Neural cell (in vitro differentiated cells): Measurements from ENCODE around the gene MTCH1.
A peak's percentile ranks its signal among the peaks of the same experiment; 100 is the strongest.

Experiments
- EP300 ChIP-seq: fragments of 450-650 bp; conservative IDR thresholded peaks from 2 replicates; pipeline ENCODE4 v1.6.1; 2014; ENCODE audit warnings: antibody characterized with exemption, mild to moderate bottlenecking, moderate library complexity; ENCODE audit not compliant: poor library complexity, severe bottlenecking
- EZH2 ChIP-seq: fragments of 200-600, 300-800 bp; shearing (Covaris generic), sonication (generic); IDR thresholded peaks from 2 replicates; pipeline ENCODE4 v1.6.1; 2014; ENCODE audit warnings: antibody characterized with exemption, low read length, borderline replicate concordance, mild to moderate bottlenecking; ENCODE audit not compliant: insufficient read depth, poor library complexity, severe bottlenecking
- MXI1 ChIP-seq: fragments of 450-650 bp; conservative IDR thresholded peaks from 2 replicates; pipeline ENCODE4 v1.6.1; 2014; ENCODE audit warnings: antibody characterized with exemption, mild to moderate bottlenecking; ENCODE audit not compliant: poor library complexity, severe bottlenecking
- RAD21 ChIP-seq: fragments of 450-650 bp; conservative IDR thresholded peaks from 2 replicates; pipeline ENCODE4 v1.6.1; 2014; ENCODE audit warnings: antibody characterized with exemption, mild to moderate bottlenecking, moderate library complexity
- SMC3 ChIP-seq: fragments of 450-650 bp; conservative IDR thresholded peaks from 2 replicates; pipeline ENCODE4 v1.6.1; 2014; ENCODE audit warnings: antibody characterized with exemption, mild to moderate bottlenecking, moderate library complexity; ENCODE audit not compliant: poor library complexity
- TAF1 ChIP-seq: IDR thresholded peaks from 2 replicates; pipeline ENCODE4 v1.6.1; 2012; ENCODE audit warnings: low read depth
- TF ChIP-seq, protein P1 (sequence below): fragments of 450-650 bp; IDR thresholded peaks from 2 replicates; pipeline ENCODE4 v1.5.1; 2014; ENCODE audit warnings: antibody characterized with exemption, mild to moderate bottlenecking, moderate library complexity; ENCODE audit not compliant: poor library complexity, severe bottlenecking

GRCh38 chr6:36977470-36977941 is 8.5 kb downstream of the MTCH1 start:
- TF ChIP-seq, protein P1, sequence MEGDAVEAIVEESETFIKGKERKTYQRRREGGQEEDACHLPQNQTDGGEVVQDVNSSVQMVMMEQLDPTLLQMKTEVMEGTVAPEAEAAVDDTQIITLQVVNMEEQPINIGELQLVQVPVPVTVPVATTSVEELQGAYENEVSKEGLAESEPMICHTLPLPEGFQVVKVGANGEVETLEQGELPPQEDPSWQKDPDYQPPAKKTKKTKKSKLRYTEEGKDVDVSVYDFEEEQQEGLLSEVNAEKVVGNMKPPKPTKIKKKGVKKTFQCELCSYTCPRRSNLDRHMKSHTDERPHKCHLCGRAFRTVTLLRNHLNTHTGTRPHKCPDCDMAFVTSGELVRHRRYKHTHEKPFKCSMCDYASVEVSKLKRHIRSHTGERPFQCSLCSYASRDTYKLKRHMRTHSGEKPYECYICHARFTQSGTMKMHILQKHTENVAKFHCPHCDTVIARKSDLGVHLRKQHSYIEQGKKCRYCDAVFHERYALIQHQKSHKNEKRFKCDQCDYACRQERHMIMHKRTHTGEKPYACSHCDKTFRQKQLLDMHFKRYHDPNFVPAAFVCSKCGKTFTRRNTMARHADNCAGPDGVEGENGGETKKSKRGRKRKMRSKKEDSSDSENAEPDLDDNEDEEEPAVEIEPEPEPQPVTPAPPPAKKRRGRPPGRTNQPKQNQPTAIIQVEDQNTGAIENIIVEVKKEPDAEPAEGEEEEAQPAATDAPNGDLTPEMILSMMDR: peak; percentile 18
- TF ChIP-seq EP300 (no peak), RAD21 (no peak), SMC3 (peak; percentile 23), EZH2 (no peak), MXI1 (no peak), TAF1 (no peak)
